Measurements from ENCODE around the gene PRDM2.

The PRDM2 gene

GRCh38 chr1:13855554-13855953 lies 155.6 kb downstream of the PRDM2 start:
- no peak for DNase-seq

GRCh38 chr1:13860031-13860430 lies 160.0 kb downstream of the PRDM2 start:
- DNase-seq: no peak

- DNase-seq: no peak
Measured at GRCh38 chr1:13864760-13865159, 164.8 kb downstream of the PRDM2 start.

- DNase-seq: no peak
Measured at GRCh38 chr1:13865851-13866250, 165.9 kb downstream of the PRDM2 start.

- no peak for DNase-seq
Measured at GRCh38 chr1:13867603-13868002, 167.6 kb downstream of the PRDM2 start.

- DNase-seq: no peak
Measured at GRCh38 chr1:13869172-13869797, 169.3 kb downstream of the PRDM2 start.

GRCh38 chr1:13871413-13871812 lies 171.4 kb downstream of the PRDM2 start:
- no peak for DNase-seq

- DNase-seq: no peak
Measured at GRCh38 chr1:13871886-13872285, 171.9 kb downstream of the PRDM2 start.

- no peak for DNase-seq
Measured at GRCh38 chr1:13873032-13873431, 173.0 kb downstream of the PRDM2 start.

Data from activated CD4-positive, CD25-positive, alpha-beta regulatory T cell treated with anti-CD3 and anti-CD28 coated beads, Interleukin-2, amount 50 U/mL, for 72 hours (primary cell).